Aorta (tissue), 5 donors: ENCODE results near the gene SPOP. TPM values are rescaled to one million over a fixed set of nuclear protein-coding genes. Genes with fewer than 3 reads are reported as not detected.
A peak's percentile ranks its signal among the peaks of the same experiment; 100 is the strongest.

Experiments used
- ATAC-seq: fragments of 200-7000 bp; cut with Tn5 transposase; one replicate; pipeline ENCODE4 v1.9.1; 2022; ENCODE audit warnings: moderate library complexity; ENCODE audit not compliant: low FRiP score
- DNase-seq, 2 donors: peaks; one replicate each; pipeline ENCODE4 v3.0.0-alpha.2; 2020
- H3K27ac ChIP-seq, 2 donors: one replicate each; pipeline ENCODE4 v1.5.1; 2013; ENCODE audit warnings: low read length in 2 of 2, mild to moderate bottlenecking in 2 of 2, moderate library complexity in 2 of 2, control low read depth in 1 of 2, inconsistent platforms in 1 of 2, low read depth in 1 of 2
- H3K27me3 ChIP-seq, 2 donors: one replicate each; pipeline ENCODE4 v1.6.1; 2013; ENCODE audit warnings: control low read depth in 1 of 2, low read length in 1 of 2, mild to moderate bottlenecking in 1 of 2, moderate library complexity in 1 of 2; ENCODE audit not compliant: insufficient read depth in 2 of 2, control insufficient read depth in 1 of 2
- H3K36me3 ChIP-seq, 2 donors: one replicate each; pipeline ENCODE4 v1.6.1; 2013; ENCODE audit warnings: control low read depth in 1 of 2, low read length in 1 of 2, mild to moderate bottlenecking in 1 of 2; ENCODE audit not compliant: insufficient read depth in 2 of 2, control insufficient read depth in 1 of 2
- H3K4me1 ChIP-seq, 2 donors: one replicate each; pipeline ENCODE4 v1.6.1; 2013; ENCODE audit warnings: low read length in 2 of 2, control low read depth in 1 of 2, mild to moderate bottlenecking in 1 of 2, moderate library complexity in 1 of 2; ENCODE audit not compliant: insufficient read depth in 2 of 2, control insufficient read depth in 1 of 2
- H3K4me3 ChIP-seq, 2 donors: one replicate each; pipeline ENCODE4 v1.5.1; 2013; ENCODE audit warnings: low read length in 2 of 2, control low read depth in 1 of 2, mild to moderate bottlenecking in 1 of 2
- H3K9me3 ChIP-seq: one replicate; pipeline ENCODE4 v1.6.1; 2013; ENCODE audit warnings: mild to moderate bottlenecking, low read length; ENCODE audit not compliant: control insufficient read depth
- WGBS, 2 donors: extraction: QIAGEN DNeasy Blood & Tissue Kit; methylation state at CpG; one replicate each; pipeline ENCODE4 v1.1.7; 2013; 5-methylcytosine and 5-hydroxymethylcytosine counted together
- intact Hi-C, 2 donors: fragments of 100-400 bp; cut with DNase I; formaldehyde crosslinking; loops; one replicate each; pipeline versions ENCODE4 v1.14.2 to v1.15.0; 2022
- polyA plus RNA-seq, 2 donors: library from polyadenylated mRNA; stranded (reverse); fragments of 200-250 nt; gene quantifications; one replicate each; pipeline ENCODE4 v1.2.3, GENCODE V29; 2013
- total RNA-seq, 2 donors: library from RNA; stranded (reverse); fragmentation: NEBNext Ultra II Directional; extraction: Animal tissue kit (Norgen Biotek cat#: 25700); gene quantifications; one replicate each; pipeline ENCODE4 v1.2.1, GENCODE V29; 2021
- donor health status: healthy with polysubstance abuse.
- donor health status: Bipolar disorder and iron deficiency.
- donor health status: DM: no; HTN: no; CAD: no.
- donor health status: DM: no; HTN: no; CAD: no.
- donor health status: DM: yes; HTN: yes; CAD: no.

SPOP gene
- total and polyA plus RNA-seq, 4 donors, result 54.5 to 289 (median 86.8) TPM

GRCh38 chr17:49637739-49638138 is 40.2 kb downstream of the SPOP start:
- ATAC-seq (no peak), DNase-seq (no peak)
- H3K4me3 ChIP-seq, result no peak overlapping the region
- H3K27me3 ChIP-seq, result no peaks in the 10 kb centered on the region
- peak overlapping the region; percentile 68 to 90 for H3K27ac ChIP-seq
- intact Hi-C loops, result loop anchor here in 1 of 2 donors (5.0 kb wide), 1 partner anchor 40 kb away; the partner anchor contains the start of gene SPOP
- WGBS, 2 donors, result 58 to 71% methylated on average over 1 of the region's 1 CpG
- no peaks in the 10 kb centered on the region for H3K36me3 ChIP-seq
- H3K4me1 ChIP-seq, result peaks cover 8 to 18% of the 10 kb centered on the region in 2 donors
- H3K9me3 ChIP-seq, result no peaks in the 10 kb centered on the region

- Histone ChIP-seq H3K4me1 (peaks cover 8 to 18% of the 10 kb centered on the region in 2 donors), H3K36me3 (no peaks in the 10 kb centered on the region), H3K9me3 (no peaks in the 10 kb centered on the region), H3K27me3 (no peaks in the 10 kb centered on the region), H3K4me3 (no peak overlapping the region), H3K27ac (peak overlapping the region; percentile 61 to 99)
- intact Hi-C loops, result loop anchor here in 1 of 2 donors (5.0 kb wide), 1 partner anchor 40 kb away; the partner anchor contains the start of gene SPOP
- WGBS, 2 donors, result 1 to 7% methylated on average over 7 of the region's 7 CpGs
- ATAC-seq, result peak; percentile 64
- DNase-seq, result no peak
Observed at GRCh38 chr17:49637050-49637449, 40.8 kb downstream of the SPOP start.

- Histone ChIP-seq H3K9me3 (no peaks in the 10 kb centered on the region), H3K4me1 (peaks cover 7 to 28% of the 10 kb centered on the region in 2 donors), H3K27me3 (no peaks in the 10 kb centered on the region), H3K4me3 (no peak overlapping the region), H3K27ac (peak overlapping the region in 1 of 2 donors; percentile 96), H3K36me3 (no peaks in the 10 kb centered on the region)
- no peak for ATAC-seq
- WGBS, 2 donors, result 4% methylated on average over 1 of the region's 1 CpG
- intact Hi-C loops, result loop anchor here in 1 of 2 donors (5.0 kb wide), 1 partner anchor 42 kb away; the partner anchor contains the start of gene SPOP
- DNase-seq, result no peak
Observed at GRCh38 chr17:49635121-49635520, 42.8 kb downstream of the SPOP start.

- WGBS, 2 donors, result 0 to 8% methylated on average over 1 of the region's 1 CpG
- peak overlapping the region in 1 of 2 donors; percentile 3 for H3K4me3 ChIP-seq
- H3K9me3 ChIP-seq, result no peaks in the 10 kb centered on the region
- intact Hi-C loops, result loop anchor here (5.0 kb wide), 2 partner anchors 57 to 62 kb away; partner anchors contain the start of gene NXPH3 (in 1 of the 2)
- peak overlapping the region in 1 of 2 donors; percentile 96 for H3K27ac ChIP-seq
- peak; percentile 62 for ATAC-seq
- H3K27me3 ChIP-seq, result no peaks in the 10 kb centered on the region
- no peak for DNase-seq
- H3K4me1 ChIP-seq, result peaks cover 7 to 28% of the 10 kb centered on the region in 2 donors
- no peaks in the 10 kb centered on the region for H3K36me3 ChIP-seq
Observed at GRCh38 chr17:49634485-49634860, 43.4 kb downstream of the SPOP start.

GRCh38 chr17:49633762-49634484 is 44.0 kb downstream of the SPOP start:
- Histone ChIP-seq H3K9me3 (no peaks in the 10 kb centered on the region), H3K4me3 (no peak overlapping the region), H3K36me3 (no peaks in the 10 kb centered on the region), H3K27me3 (no peaks in the 10 kb centered on the region), H3K27ac (peak overlapping the region; percentile 86 to 96), H3K4me1 (peaks cover 7 to 29% of the 10 kb centered on the region in 2 donors)
- WGBS, 2 donors, result 32 to 34% methylated on average over 4 of the region's 4 CpGs
- intact Hi-C loops, result loop anchor here (5.0 kb wide), 2 partner anchors 57 to 62 kb away; partner anchors contain the start of gene NXPH3 (in 1 of the 2)
- no peak for ATAC-seq
- DNase-seq, result no peak

GRCh38 chr17:49633250-49633649 is 44.6 kb downstream of the SPOP start:
- intact Hi-C loops, result loop anchor here (5.0 kb wide), 2 partner anchors 56 to 61 kb away; partner anchors contain the start of gene NXPH3 (in 1 of the 2)
- WGBS, 2 donors, result 6 to 7% methylated on average over 2 of the region's 2 CpGs
- Histone ChIP-seq H3K27ac (peak overlapping the region; percentile 86 to 96), H3K9me3 (no peaks in the 10 kb centered on the region), H3K36me3 (no peaks in the 10 kb centered on the region), H3K4me3 (no peak overlapping the region), H3K27me3 (no peaks in the 10 kb centered on the region), H3K4me1 (peaks cover 7 to 34% of the 10 kb centered on the region in 2 donors)
- no peak for DNase-seq
- no peak for ATAC-seq

- ATAC-seq (no peak), DNase-seq (no peak)
- WGBS, 2 donors, result 6 to 15% methylated on average over 4 of the region's 4 CpGs
- no peak overlapping the region for H3K27ac ChIP-seq
- no peaks in the 10 kb centered on the region for H3K36me3 ChIP-seq
- H3K9me3 ChIP-seq, result no peaks in the 10 kb centered on the region
- H3K27me3 ChIP-seq, result no peaks in the 10 kb centered on the region
- intact Hi-C loops, result loop anchor here (5.0 kb wide), 2 partner anchors 55 to 60 kb away; partner anchors contain the start of gene NXPH3 (in 1 of the 2)
- H3K4me1 ChIP-seq, result peaks cover 7 to 30% of the 10 kb centered on the region in 2 donors
- H3K4me3 ChIP-seq, result peak overlapping the region in 1 of 2 donors; percentile 26
Observed at GRCh38 chr17:49632201-49632600, 45.7 kb downstream of the SPOP start.

- H3K27me3 ChIP-seq, result no peaks in the 10 kb centered on the region
- H3K27ac ChIP-seq, result peak overlapping the region; percentile 90 to 97
- H3K36me3 ChIP-seq, result no peaks in the 10 kb centered on the region
- intact Hi-C loops, result loop anchor here (5.0 kb wide), 2 partner anchors 54 to 59 kb away; partner anchors contain the start of gene NXPH3 (in 1 of the 2)
- peaks cover 4 to 30% of the 10 kb centered on the region in 2 donors for H3K4me1 ChIP-seq
- DNase-seq (no peak), ATAC-seq (no peak)
- WGBS, 2 donors, result 96% methylated on average over 1 of the region's 1 CpG
- no peaks in the 10 kb centered on the region for H3K9me3 ChIP-seq
- no peak overlapping the region for H3K4me3 ChIP-seq
Observed at GRCh38 chr17:49631496-49631895, 46.4 kb downstream of the SPOP start.
